ENCODE measurements around the gene SLFN12L. TPM values are rescaled to one million over a fixed set of nuclear protein-coding genes. Genes with fewer than 3 reads are reported as not detected.
A peak's percentile ranks its signal among the peaks of the same experiment; 100 is the strongest.

Gene SLFN12L
- total and polyA plus RNA-seq, 10 of the 15 experiments (the other 5 are each of a cell fraction or from before 2014, with no cell fraction given) = 1.0 to 21.3 (median 9.4) TPM

DNA sequence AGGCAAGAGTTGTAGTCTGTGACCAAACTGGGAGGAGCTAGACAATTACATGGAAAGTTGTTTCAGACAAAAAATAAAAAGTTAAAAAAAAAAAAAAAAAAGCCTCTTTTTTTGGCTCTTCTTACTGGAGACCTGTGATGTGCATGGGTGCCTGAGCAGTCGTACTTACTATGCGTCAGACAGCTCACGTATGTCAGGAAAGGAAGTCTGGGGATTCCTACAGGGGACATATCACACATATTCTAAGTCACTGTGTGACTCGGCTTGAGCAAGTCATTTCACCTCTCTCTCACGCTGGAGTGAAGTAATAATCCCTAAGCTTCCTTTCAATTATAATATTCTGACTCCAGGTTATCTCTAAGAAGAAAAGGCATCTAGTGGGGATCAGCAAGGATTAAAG is 17.2 kb upstream of the SLFN12L start:
- 2% methylated on average over 5 of the region's 5 CpGs for WGBS (ENCODE audit: insufficient coverage, insufficient replicate concordance, low lambda C conversion rate, missing lambda C conversion rate)
- BruUV-seq (replicated peaks) = no TSS peak
- RAD21 ChIA-PET (ENCODE audit: unreplicated experiment) = interaction anchor here (0.6 to 1.4 kb wide), 4 partner anchors 10 to 937 kb away, joined by 3 to 5 read pairs (median 4); no protein-coding TSS in a partner anchor

DNA sequence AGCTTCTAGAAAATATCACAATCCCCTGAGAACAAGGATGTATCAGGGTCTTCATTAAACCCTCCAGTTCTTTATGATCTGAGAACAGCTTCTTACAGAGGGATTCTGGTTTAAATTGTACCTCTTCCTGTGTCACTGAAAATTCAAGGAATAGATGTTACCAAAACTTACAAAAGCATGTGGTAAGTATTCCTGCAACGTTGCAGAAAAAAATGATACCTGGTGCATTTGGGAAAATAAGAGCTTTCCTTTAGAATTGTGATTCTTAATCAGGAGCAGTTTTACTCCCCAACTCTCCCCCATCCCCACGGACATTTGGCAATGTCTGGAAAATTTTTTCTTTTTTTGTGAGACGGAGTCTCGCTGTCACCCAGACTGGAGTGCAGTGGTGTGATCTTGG is 15.8 kb upstream of the SLFN12L start:
- H3K4me2 ChIP-seq (ENCODE audit: control insufficient read depth, insufficient read depth) = no peak overlapping the region
- H3K36me3 ChIP-seq (ENCODE audit: control insufficient read depth in 2 of 2, insufficient read depth in 2 of 2, low read length in 1 of 2) = no peaks in the 10 kb centered on the region; a peak in 1 of 4 replicates
- H3K79me2 ChIP-seq (ENCODE audit: control insufficient read depth, insufficient read depth, low read length) = no peaks in the 10 kb centered on the region
- ChIA-PET RAD21 (ENCODE audit: unreplicated experiment) (interaction anchor here (1.0 kb wide), 1 partner anchor 16 kb away, joined by 4 read pairs; the partner anchor contains the start of gene SLFN12L), SMC1A (ENCODE audit: uncharacterized antibody, unreplicated experiment) (interaction anchor here (0.8 to 1.4 kb wide), 2 partner anchors 10 to 12 kb away, joined by 3 read pairs; no protein-coding TSS in a partner anchor), POLR2A (interaction anchor here (1.5 kb wide), 1 partner anchor 14 kb away, joined by 6 read pairs; no protein-coding TSS in a partner anchor), CTCF (interaction anchor here (0.7 to 2.0 kb wide), 4 partner anchors 8 to 464 kb away, joined by 3 to 7 read pairs (median 4); no protein-coding TSS in a partner anchor)
- ATAC-seq = no peak
- H3K4me3 ChIP-seq = no peak overlapping the region
- no peak overlapping the region for H3K27ac ChIP-seq (ENCODE audit: control insufficient read depth, insufficient read depth)
- no TSS peak for BruUV-seq (replicated peaks)
- no peak overlapping the region for H3K9ac ChIP-seq (ENCODE audit: control insufficient read depth, insufficient read depth, low read length)
- no peaks in the 10 kb centered on the region for H3K4me1 ChIP-seq (ENCODE audit: control insufficient read depth, insufficient read depth, low read length)
- FAIRE-seq = no peak
- in situ Hi-C loops (cut with MboI) = no loop called here
- DNase-seq (ENCODE audit: low read depth, low spot score) = no peak
- 67% methylated on average over 4 of the region's 4 CpGs for WGBS (ENCODE audit: insufficient coverage, insufficient replicate concordance, low lambda C conversion rate, missing lambda C conversion rate)
- no peaks in the 10 kb centered on the region for H3K9me3 ChIP-seq (replicated peaks; ENCODE audit: control insufficient read depth, insufficient read depth, low read length)
- H2AFZ ChIP-seq (ENCODE audit: control insufficient read depth, low read depth, low read length) = no peak overlapping the region
- intact Hi-C loops (cut with micrococcal nuclease; ENCODE audit: unreplicated experiment) = no loop called here
- no peaks in the 10 kb centered on the region for H4K20me1 ChIP-seq (ENCODE audit: control insufficient read depth, insufficient read depth)
- H3K27me3 ChIP-seq (replicated peaks in 1 of 2; ENCODE audit: control insufficient read depth in 2 of 2, insufficient read depth in 2 of 2, low read length in 1 of 2) = no peaks in the 10 kb centered on the region
- TF ChIP-seq CBX3 (IDR thresholded peaks at IDR 0.05; ENCODE audit: borderline replicate concordance, low read depth) = no peak
- no peak for TF ChIP-seq MYB (IDR thresholded peaks at IDR 0.05; ENCODE audit: borderline replicate concordance, low read depth, low read length)
- TF ChIP-seq POLR2AphosphoS2 (IDR thresholded peaks at IDR 0.05; ENCODE audit: low read depth, low read length) = no peak
- TF ChIP-seq NR2C1 (IDR thresholded peaks at IDR 0.05) = no peak
- no peak for TF ChIP-seq SMAD1 (IDR thresholded peaks at IDR 0.05; ENCODE audit: low read depth, partially characterized antibody)
- TF ChIP-seq IKZF1 (conservative IDR thresholded peaks at IDR 0.05) = no peak
- TF ChIP-seq EGR1 (IDR thresholded peaks at IDR 0.05; ENCODE audit: borderline replicate concordance in 1 of 2, low read depth in 2 of 2, low read length in 2 of 2) = no peak
- TF ChIP-seq CBFB (IDR thresholded peaks at IDR 0.05; ENCODE audit: low read depth) = no peak
- TF ChIP-seq MYC (IDR thresholded peaks at IDR 0.05; ENCODE audit: insufficient read depth, insufficient read length, insufficient replicate concordance, low read length, severe bottlenecking) = no peak
- TF ChIP-seq HCFC1 (IDR thresholded peaks at IDR 0.05; ENCODE audit: low read length) = no peak
- no peak for TF ChIP-seq SPI1 (IDR thresholded peaks at IDR 0.05; ENCODE audit: borderline replicate concordance, insufficient read depth, low read depth, low read length)
- no peak for TF ChIP-seq TBL1XR1 (IDR thresholded peaks at IDR 0.05; ENCODE audit: low read depth, low read length)
- TF ChIP-seq WRNIP1 (IDR thresholded peaks at IDR 0.05; ENCODE audit: borderline replicate concordance, low read depth, low read length) = no peak
- TF ChIP-seq CEBPB (IDR thresholded peaks at IDR 0.05; ENCODE audit: borderline replicate concordance in 1 of 2, low read depth in 2 of 2, low read length in 2 of 2) = no peak
- no peak for TF ChIP-seq NFIC (IDR thresholded peaks at IDR 0.05; ENCODE audit: low read depth, low read length)
- TF ChIP-seq STAT3 (IDR thresholded peaks at IDR 0.05; ENCODE audit: low read depth, low read length) = no peak
- TF ChIP-seq ESRRA (IDR thresholded peaks at IDR 0.05; ENCODE audit: low read length) = no peak
- TF ChIP-seq SIN3A (IDR thresholded peaks at IDR 0.05; ENCODE audit: low read depth, low read length) = no peak

More for the DNA sequence above, 17.2 kb upstream of the SLFN12L start:
- no peak for DNase-seq (ENCODE audit: low read depth, low spot score)
- ATAC-seq = peak; percentile 68
- Histone ChIP-seq H3K27ac (ENCODE audit: control insufficient read depth, insufficient read depth) (no peak overlapping the region), H3K4me3 (no peak overlapping the region), H3K27me3 (replicated peaks in 1 of 2; ENCODE audit: control insufficient read depth in 2 of 2, insufficient read depth in 2 of 2, low read length in 1 of 2) (no peaks in the 10 kb centered on the region), H2AFZ (ENCODE audit: control insufficient read depth, low read depth, low read length) (no peak overlapping the region), H3K79me2 (ENCODE audit: control insufficient read depth, insufficient read depth, low read length) (no peaks in the 10 kb centered on the region), H3K4me2 (ENCODE audit: control insufficient read depth, insufficient read depth) (no peak overlapping the region), H3K9me3 (replicated peaks; ENCODE audit: control insufficient read depth, insufficient read depth, low read length) (no peaks in the 10 kb centered on the region), H3K36me3 (ENCODE audit: control insufficient read depth in 2 of 2, insufficient read depth in 2 of 2, low read length in 1 of 2) (no peaks in the 10 kb centered on the region; a peak in 1 of 4 replicates), H4K20me1 (ENCODE audit: control insufficient read depth, insufficient read depth) (no peaks in the 10 kb centered on the region), H3K4me1 (ENCODE audit: control insufficient read depth, insufficient read depth, low read length) (no peaks in the 10 kb centered on the region), H3K9ac (ENCODE audit: control insufficient read depth, insufficient read depth, low read length) (no peak overlapping the region)
- ChIA-PET CTCF (interaction anchor here (0.6 to 2.8 kb wide), 4 partner anchors 53 to 242 kb away, joined by 3 to 14 read pairs (median 6); no protein-coding TSS in a partner anchor), POLR2A (interaction anchor here (0.6 to 1.5 kb wide), 3 partner anchors 13 to 116 kb away, joined by 3 to 6 read pairs (median 3); no protein-coding TSS in a partner anchor), SMC1A (ENCODE audit: uncharacterized antibody, unreplicated experiment) (interaction anchor here (1.0 kb wide), 1 partner anchor 13 kb away, joined by 3 read pairs; no protein-coding TSS in a partner anchor)
- TF ChIP-seq CREB1 (IDR thresholded peaks at IDR 0.05; ENCODE audit: low read depth) = 0 out of 2 replicates have a peak, but pooled peaks have one; percentile 12
- no peak for TF ChIP-seq KDM1A (IDR thresholded peaks at IDR 0.05; ENCODE audit: borderline replicate concordance)
- in situ Hi-C loops (cut with MboI) = loop anchor here (5.0 kb wide), 1 partner anchor 47 kb away; no protein-coding TSS in a partner anchor
- intact Hi-C loops (cut with micrococcal nuclease; ENCODE audit: unreplicated experiment) = loop anchor here (5.0 kb wide), 1 partner anchor 193 kb away; no protein-coding TSS in a partner anchor
- FAIRE-seq = no peak

All from GM12878 (cell line).